Measurements from ENCODE around the gene TRMO. TPM values are rescaled to one million over a fixed set of nuclear protein-coding genes. Genes with fewer than 3 reads are reported as not detected.

The TRMO gene, protein sequence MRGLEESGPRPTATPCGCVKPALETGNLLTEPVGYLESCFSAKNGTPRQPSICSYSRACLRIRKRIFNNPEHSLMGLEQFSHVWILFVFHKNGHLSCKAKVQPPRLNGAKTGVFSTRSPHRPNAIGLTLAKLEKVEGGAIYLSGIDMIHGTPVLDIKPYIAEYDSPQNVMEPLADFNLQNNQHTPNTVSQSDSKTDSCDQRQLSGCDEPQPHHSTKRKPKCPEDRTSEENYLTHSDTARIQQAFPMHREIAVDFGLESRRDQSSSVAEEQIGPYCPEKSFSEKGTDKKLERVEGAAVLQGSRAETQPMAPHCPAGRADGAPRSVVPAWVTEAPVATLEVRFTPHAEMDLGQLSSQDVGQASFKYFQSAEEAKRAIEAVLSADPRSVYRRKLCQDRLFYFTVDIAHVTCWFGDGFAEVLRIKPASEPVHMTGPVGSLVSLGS
- 20.8 and 21.1 TPM in 2 replicates for total RNA-seq

GRCh38 chr9:97921959-97922724 is at the start of gene TRMO:
Gene TRMO (minus strand): TSS chr9:97922500. CDS start chr9:97922493, 7 bp downstream.

GRCh38 chr9:97938081-97938644 is 15.9 kb upstream of the TRMO start, which contains the start of gene HEMGN:
Gene HEMGN (minus strand): TSS chr9:97938172. CDS start chr9:97938136, 36 bp downstream.

Other genes with a start within 250 kb of the TRMO start
- 10.4 and 12.0 TPM in 2 replicates for gene XPA, start 225.2 kb downstream of the TRMO start, total RNA-seq
- gene FOXE1, start 69.3 kb downstream of the TRMO start, total RNA-seq = not detected in 2 replicates
- not detected in 2 replicates for gene HEMGN, start 15.7 kb upstream of the TRMO start, total RNA-seq
- 6.4 and 7.8 TPM in 2 replicates for gene ANP32B, start 60.8 kb upstream of the TRMO start, total RNA-seq
- 82.4 and 83.1 TPM in 2 replicates for gene NANS, start 134.2 kb upstream of the TRMO start, total RNA-seq
- gene TRIM14, start 196.7 kb upstream of the TRMO start, total RNA-seq = 0.95 and 1.1 TPM in 2 replicates

All from dermis lymphatic vessel endothelial cell (primary cell).